Stimulated activated CD8-positive, alpha-beta memory T cell treated with anti-CD3 and anti-CD28 coated beads, Interleukin-12 subunit alpha, Interleukin-12 subunit beta, amount 100 ng/mL, for 4 hours (primary cell): ENCODE results near the gene GP9.
"Not testable (repeated sequence)": the region's sequence is repeated elsewhere in the genome, so short reads cannot be mapped to it uniquely, and the experiment has no call there.

Experiments used
- DNase-seq: peaks from one replicate; pipeline ENCODE4 v3.0.0-alpha.2; 2020; ENCODE audit warnings: low read depth

GP9 gene

DNA sequence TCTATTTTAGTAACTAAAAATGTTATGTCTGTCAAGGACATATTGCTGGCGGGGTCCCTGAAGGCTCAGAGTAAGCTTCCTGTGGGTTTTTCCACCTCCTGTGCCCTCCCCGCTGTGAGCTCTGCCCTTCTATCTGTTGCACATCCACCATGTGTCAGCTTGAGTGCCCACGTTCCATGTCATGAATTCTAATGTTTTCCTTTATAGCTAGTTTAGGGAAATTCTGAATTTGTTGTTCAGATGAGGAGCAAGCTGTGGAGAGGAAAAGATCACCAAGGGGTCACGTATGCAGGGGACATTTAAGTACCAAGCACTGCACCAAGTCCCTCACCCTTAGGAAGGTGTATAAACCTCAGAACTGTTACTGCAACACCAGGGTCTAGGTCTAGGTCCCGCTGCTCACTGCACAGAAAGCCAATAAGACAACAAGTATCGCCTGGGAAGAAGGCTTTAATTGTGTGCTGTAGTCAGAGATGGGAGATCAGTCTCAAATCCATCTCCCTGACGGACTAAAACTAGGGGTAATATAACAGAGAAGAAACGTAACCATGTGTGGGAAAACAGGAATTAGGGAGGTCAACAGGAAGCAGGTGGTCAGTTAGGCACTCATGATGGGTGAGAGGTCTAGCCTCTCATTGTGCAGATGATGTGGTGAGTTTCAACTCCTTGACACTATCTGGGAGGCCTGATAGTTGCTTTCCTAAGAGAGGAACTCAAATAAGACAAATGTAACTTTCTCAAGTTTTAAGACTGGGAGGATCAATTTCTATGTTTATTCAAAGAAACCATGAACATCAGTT is 9.7 kb downstream of the GP9 start:
- DNase-seq, result no peak

DNA sequence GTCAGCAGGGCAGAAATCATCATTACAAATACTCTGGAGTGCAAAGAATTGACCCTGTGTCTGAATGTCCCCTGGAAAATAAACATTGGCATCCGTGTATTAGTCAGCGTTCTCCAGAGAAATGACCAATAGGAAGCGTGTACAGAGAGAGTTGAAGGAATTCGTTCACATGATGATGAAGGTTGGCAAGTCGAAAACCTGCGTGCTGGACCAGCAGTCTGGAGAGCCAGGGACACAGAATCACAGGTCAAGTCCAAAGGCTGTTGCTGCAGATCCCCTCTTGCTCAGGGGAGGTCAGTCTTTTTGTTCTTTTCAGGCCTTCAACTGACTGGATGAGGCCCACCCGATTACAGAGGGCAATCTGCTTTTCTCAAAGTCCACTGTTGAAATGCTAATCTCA is 16.6 kb downstream of the GP9 start:
- no peak for DNase-seq

DNA sequence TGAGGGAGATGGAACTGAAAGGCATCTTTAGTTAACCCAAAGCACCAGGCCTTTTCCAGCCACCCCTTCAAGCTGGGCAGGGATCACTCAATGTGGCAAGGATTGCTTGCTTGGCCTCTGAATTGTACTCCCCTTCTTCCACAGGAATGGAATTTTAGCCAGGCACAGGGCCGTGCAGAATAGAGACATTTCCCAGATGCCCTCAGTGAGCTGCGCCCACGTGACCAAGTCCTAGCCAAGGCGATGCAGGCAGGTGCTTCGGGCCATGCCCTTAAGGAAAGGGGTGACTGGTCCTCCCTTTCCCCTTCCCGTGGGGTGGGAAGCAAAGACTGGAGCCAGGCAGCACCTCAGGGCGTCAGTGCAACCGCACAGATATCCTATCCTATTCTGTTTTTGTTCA is 17.9 kb downstream of the GP9 start:
- no peak for DNase-seq

DNA sequence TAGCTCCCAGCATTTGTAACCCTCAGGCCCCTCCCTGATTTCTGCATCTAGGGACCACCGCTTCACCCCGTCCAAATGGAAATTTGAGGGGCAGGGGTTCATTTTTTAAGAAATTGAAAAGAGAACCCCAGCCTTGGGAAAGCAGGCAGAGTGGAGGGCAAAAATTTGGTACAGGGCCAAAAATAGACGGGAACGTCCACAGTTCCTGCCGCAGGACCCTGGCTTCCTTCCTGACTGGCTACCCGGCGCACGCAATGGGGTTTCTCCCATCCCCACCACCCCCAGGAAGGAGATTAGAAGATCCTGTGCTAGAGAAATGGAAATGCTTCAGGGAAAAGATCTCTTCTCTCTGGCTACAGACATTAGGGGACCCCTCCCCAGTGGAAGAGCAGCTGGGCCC is 20.9 kb downstream of the GP9 start:
- DNase-seq, result no peak

DNA sequence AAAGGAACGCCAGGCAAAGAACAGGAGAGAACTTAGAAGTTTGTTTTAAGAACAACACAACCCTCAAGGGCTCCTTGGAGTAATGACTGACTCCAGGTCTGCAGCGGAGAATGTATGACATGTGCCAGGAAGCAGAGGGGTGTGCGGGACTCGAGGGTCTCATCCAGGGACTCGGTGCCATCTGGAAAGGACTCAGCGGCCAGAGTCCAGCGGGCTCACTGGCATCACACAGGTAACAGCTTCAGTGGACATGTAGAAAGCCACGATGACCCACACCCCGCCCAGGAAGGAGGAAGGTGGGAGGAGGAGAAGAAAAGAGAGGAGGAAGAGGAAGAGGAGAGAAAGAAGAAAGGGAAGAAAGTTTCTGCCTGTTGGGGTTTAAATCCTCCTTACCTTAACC is 21.4 kb downstream of the GP9 start:
- no peak for DNase-seq

DNA sequence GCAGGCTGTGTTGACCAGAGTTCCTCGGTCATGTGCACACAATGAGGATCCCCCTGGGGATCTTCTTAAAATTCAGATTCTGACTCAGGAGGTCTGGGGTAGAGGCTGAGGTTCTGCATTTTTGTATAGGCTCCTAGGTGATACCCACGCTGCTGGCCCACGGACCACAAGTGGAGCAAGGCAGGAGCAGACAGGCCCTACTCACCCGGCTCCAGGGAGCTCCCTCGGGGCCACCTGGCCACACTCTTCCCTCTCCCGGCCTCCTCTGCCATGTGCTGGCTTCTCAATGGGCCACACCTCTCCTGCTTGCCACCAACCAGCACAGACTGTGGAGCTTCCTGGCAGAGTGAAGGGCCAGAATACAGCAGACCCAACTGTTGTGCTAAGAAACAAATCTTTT is 23.9 kb downstream of the GP9 start:
- no peak for DNase-seq

DNA sequence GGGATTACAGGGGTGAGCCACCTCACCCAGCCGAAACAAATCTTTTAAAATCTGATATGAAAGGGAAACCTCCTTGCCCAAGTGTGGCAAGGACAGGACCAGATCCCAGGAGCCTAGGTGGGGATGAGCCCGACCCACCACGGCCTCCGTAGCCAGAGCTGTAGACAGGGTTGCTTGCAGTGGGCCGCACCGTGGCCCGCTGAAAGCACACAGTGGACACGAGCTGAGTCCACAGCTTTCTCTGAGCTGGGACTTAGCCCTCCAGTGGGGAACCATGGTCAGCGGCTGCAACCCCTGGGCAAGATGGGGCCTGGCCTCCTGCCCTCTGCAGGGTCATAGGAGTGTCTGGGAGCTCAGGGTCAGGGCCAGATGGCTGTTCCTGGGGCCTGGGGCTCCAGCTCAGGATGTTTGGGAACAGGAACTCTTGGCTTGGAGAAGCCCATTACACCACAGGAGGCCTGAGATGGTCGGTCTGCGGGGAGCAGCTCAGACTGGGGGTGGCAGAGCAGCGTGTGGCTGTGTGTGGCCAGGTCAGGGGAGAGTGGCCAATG is 24.7 kb downstream of the GP9 start:
- no peak for DNase-seq

DNA sequence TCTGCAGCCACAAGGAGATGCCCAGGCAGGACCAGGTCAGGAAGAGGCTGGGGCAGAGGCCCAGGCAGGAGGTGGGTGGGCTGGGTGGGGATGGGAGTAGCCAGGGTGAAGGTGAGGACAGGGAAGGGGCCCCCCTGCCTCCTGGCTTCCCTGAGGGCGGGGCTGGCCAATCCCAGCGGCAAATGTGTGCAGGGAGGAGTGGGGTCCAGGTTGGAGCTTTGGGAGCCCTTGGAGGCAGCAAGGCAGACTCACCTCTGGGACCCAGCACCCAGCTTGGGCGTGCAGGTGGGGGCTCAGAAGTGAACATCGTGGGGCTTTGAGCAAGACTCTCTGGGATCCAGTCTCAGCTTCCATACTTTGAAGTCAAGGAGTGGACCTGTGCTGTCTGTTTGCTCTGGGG is 25.2 kb downstream of the GP9 start:
- no peak for DNase-seq

DNA sequence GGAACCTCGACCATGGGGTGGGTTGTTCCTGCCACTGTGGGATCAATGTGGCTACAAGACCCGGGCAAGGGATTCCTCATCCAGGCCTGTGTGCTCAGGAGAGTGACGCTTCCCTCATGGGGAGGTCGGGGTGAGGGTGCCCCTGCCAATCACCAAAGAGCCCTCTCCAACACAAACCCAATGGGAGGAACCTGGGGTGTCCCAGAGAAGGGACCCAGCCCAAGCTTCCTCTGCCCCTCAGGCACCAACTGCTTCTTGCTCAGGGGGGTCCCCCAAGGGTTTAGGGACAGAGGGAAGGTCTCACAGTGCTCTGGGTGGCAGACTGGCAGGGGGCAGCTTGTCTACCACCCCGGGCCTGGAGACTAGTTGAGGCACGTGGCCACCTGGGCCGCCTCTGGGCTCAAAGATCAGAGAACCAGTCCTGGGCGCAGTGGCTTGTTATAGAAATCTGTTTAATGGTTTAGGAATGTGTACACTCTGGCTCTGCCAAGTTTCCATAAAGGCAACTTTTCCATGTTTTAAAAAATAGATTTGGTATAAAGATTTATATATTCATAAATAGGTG is 26.6 kb downstream of the GP9 start:
- DNase-seq, result no peak

DNA sequence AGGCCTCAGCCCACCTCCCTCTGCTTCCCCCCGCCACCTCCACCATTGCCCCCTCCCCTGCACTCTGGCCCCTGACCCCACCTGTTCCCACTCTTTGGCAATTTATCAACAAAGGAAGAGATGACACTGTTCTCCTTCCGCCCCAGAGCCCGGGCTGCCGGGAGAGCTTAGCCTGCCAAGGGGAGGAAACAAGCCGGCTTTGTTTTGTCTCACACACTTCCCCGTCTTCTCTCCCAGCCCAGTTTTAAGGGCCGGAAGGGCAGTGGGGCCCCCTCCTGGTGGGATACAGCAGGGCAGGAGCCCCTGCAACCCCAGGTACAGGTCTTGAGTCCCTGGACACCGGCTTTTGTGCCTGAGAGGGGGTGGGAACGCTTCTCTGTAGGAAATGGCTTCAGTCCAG is 27.3 kb downstream of the GP9 start:
- not testable (repeated sequence) for DNase-seq

DNA sequence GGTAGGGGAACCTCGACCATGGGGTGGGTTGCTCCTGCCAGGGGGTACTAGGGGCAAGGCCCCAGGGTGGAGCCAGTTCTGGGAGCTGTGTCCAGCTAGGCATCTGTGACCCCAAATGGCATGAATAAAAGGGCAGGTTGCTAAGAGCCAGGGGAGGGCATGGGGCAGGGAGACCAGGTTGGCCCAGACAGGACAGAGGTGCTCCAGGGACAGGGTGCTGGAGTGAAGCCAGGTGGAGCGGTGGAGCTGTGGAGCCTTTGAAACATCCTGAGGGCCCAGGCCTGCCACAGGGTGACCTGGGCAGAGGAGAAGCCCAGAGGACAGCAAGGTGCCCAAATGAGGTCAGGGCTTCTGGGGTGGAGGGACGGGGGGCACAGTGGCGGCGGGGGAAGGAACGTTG is 27.7 kb downstream of the GP9 start:
- not testable (repeated sequence) for DNase-seq

DNA sequence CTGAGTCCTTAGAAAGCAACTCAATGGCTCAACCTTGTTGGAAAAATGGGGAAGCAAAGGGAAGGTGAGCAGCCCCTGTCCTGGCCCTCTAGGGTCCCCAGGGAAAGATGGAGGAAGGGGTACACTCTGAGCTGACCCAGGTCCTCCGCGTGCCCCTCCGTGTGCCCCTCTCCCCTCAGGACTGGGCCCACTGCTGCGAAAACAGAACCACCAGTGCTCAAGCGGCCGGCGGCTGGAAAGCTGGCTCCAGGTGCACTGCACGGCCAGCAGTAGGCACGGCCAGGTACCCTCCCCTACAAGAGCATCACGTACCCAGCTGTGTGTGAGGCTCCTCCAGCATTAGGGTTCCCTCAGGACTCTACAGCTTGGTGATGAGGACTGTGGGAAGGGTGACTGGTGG is 34.7 kb downstream of the GP9 start:
- no peak for DNase-seq

DNA sequence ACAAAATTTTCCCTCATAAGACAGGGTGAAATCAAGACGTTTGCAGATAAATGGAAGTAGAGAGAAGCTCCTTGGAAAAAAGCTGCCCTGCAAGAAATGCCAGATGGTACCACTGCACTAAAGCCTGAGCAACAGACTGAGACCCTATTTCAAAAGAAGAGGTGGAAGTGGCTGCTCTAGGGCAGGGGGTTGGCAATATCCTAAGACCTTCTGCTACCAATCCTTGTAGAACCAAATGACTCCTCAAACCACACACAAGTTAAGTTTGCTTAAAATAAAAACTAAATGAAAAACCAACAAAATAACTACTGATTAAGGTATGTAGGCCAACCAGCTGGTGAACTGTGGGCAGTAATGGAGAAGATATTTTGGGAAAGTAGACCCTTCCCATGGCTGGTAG is 39.7 kb downstream of the GP9 start:
- DNase-seq, result no peak

DNA sequence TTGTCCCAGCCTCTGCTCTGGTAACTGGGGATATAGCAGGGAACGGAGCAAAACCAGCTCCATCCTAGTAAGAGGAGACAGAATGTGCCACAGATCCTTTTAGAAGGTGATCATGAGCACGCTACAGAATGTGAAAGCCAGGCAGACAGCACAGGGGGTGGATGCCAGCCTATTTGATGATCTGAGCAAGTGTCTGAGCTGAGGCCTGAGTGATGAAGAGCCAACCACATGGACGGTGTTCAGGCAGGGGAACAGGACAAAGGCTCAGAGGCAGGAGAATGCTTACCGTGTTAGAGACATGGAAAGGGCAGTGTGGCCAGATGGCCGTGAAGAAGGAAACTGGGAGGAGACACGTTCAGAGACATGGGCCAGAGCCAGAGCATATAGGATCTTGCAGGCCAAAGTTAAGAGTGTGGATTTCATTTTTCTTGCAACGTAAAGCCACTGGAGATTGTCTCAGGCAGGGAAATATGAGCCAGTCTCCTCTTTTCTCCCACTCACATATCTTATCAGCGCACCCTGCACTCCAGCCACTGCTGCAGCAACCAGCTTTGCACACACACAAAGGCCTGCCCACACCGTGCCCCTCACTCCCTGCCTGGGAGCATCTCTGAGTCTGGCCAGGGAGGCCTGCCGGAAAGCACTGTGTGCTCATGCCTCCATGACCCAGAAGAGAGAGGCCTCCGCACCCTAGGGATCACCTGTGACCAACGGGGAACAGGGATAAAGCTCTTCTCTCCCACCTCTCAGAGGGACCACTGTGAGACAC is 41.0 kb downstream of the GP9 start:
- no peak for DNase-seq

DNA sequence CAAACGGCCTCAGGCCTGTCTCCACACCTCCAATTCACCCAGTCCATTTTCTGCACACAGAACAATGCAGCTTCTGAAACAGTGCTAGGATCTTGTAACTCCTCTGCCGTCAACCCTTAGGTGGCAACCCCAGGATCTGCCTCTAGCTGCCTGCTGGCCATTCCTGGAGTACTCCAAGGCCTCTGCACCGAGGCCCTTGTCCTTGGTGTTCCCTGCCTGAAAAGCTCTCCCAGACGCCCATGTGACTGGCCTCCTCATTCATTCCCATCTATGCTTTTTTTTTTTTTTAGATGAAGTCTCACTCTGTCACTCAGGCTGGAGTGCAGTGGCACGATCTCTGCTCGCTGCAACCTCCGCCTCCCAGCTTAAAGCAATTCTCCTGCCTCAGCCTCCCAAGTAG is 42.7 kb downstream of the GP9 start:
- no peak for DNase-seq

DNA sequence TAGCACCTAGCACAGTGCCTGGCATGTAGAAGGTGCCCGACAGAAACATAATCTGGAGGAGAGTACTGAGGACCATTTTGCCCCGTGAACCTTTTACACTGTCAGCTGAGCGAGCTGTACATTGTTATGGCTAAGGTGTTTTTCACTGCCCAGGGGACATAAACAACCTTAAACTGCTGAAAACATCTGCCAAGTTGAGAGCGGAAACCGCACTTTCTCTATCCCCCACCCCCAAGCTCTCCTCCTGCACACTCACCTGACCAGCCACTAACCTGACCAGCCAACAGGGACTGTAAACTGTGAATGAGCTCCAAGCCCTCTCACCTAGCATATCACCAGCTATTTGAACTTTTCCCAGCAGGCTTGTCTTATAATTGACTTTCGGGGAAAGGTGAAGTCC is 43.5 kb downstream of the GP9 start:
- DNase-seq, result no peak

DNA sequence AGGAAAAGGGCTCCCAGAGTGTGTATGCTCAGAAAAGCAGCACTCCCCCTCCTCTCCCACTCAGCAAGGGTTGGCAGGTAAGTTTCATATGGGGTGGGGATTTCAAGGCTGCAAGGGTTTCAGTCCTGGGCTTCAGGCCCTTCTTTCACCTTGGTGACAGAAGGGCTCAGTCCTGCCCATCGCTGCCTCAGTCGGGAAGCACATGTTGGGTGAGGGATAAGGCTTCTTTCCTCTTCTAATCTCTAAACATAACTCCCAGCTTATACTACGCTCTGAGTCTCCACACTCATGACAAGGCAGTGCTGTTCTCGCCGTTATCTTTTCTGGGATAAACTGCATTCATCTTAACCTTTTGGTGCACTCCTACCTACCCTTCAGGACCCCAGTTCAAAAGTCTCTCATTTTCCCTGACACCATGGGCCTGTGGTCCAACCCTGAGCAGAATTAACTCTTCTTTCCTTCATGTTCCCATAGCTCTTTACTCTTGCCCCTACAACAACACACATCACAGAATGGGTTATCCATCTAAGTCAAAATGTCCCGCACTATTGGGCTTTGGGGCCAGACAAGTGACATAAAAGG is 44.0 kb downstream of the GP9 start:
- DNase-seq, result no peak

DNA sequence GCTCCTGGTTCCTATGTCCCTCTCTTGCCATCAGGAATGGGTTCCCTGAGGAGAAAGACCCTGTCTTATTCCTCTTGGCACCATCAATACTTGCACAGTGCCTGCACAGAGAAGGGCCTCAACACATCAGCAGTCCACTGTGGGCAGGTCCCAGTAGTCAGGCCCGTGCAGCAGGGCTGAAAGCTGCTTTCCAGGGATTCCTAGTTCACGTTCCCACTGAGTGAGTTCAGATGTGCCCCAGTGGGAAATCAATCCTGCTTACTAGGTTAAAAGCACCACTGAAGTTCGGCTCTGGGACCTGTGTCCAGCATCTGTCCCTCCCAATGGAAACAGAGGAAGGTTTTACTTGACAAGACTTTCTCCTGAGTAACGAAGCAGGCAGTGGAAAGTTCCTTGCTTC is 45.3 kb downstream of the GP9 start:
- no peak for DNase-seq

DNA sequence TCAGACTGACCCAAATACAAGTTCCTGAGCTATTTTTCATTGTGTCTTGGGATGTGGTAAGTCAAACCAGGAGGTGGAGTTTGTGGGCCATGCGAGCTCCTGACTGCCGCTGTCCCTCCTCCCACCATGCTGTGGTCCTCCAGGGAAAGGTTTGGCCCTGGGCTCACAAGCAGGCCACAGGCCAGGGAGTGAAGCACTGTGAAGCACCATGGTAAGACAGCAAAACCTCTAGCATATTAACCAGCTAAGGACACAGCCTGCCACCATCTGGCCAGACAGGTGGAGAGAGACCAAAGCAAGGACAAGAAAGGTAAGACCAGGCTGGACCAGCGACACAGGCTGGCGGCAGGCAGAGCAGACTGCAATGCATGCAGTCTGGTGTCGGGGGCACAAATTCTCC is 45.7 kb downstream of the GP9 start:
- DNase-seq, result no peak

DNA sequence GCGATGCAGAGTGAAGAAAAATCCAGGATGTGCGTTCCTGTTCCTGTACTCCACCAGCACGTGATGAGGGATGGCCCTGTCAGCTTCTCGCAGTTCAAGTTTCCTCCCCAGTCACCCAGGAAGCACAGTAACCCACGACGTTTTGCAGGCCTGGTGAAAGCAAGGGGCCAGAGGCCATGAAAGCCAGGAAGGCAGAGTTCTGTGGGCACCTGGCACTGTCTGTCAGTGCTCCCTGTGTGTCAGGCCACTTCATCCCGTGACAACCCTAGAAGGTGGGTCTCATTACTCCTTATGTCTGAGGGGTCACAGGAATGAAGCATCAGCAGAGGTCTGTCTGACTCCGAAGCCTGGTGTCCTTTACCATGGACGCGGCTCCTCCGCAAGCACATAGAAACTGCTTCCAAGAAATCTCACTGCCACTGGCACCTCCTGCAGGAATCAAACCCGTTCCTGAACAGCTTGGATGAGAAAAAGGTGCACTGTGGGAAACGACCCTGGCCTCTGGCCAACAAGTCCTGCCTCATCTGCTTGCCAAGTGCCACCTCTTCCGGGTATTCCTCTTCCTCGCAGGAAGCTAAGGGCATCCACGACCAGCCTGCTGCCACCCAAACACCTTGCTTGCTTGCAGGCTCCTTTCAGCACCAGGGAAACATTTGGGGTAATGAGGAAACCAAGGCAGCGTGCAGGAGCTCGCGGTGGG is 46.4 kb downstream of the GP9 start:
- DNase-seq, result no peak

DNA sequence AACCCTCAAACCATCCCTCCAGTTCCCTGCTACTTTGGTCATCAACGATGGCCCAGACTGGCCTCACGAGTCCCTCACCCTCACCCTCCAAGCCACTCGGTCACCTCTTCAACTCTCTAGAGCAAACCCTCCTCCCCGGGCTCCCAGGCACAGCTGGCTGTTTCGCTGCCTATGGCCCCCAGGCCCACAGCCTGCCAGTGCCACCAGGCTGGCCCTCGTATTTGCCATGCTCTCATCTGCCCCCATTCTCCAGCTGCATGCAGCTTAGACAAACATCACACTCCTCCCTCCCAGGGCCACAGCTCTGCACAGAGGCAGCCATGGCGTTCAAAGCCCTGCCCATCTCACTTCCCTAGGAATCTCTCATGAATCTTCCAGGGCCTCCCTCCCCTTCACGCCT is 47.2 kb downstream of the GP9 start:
- no peak for DNase-seq
